GM19324 (cell line): Measurements from ENCODE around the gene PCYT2.

Experiments
- ATAC-seq: cut with Tn5 transposase; IDR thresholded peaks from one replicate; pipeline ENCODE4 v1.9.1; 2021; ENCODE audit warnings: mild to moderate bottlenecking, moderate library complexity; ENCODE audit not compliant: unreplicated experiment, low FRiP score

The PCYT2 gene

DNA sequence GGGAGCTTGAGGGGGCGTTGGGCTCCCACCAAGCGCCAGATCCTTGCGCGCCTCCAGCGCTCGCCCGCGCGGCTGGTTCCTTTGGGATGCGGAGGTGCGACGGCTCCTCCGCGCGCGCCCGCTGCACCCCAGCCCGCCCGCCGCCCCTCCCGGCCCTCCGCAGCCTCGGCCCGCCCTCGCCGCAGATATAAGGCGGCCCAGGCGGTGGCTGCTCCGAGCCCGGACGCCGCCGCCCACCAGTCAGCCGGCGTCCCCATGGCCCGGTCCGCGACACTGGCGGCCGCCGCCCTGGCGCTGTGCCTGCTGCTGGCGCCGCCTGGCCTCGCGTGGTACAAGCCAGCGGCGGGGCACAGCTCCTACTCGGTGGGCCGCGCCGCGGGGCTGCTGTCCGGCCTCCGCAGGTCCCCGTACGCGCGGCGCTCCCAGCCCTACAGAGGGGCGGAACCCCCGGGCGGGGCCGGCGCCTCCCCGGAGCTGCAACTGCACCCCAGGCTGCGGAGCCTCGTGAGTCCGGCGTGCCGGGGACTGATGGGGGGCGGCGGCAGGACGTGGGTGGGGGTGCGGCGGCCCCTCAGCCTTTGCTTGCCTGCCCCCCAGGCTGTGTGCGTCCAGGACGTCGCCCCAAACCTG is 9.1 kb downstream of the PCYT2 start, which contains the start of gene NPB:
Gene NPB (plus strand): TSS at position 216 of the 630 bp plus-strand sequence. CDS start 40 bp downstream, at position 256.
- no peak for ATAC-seq

DNA sequence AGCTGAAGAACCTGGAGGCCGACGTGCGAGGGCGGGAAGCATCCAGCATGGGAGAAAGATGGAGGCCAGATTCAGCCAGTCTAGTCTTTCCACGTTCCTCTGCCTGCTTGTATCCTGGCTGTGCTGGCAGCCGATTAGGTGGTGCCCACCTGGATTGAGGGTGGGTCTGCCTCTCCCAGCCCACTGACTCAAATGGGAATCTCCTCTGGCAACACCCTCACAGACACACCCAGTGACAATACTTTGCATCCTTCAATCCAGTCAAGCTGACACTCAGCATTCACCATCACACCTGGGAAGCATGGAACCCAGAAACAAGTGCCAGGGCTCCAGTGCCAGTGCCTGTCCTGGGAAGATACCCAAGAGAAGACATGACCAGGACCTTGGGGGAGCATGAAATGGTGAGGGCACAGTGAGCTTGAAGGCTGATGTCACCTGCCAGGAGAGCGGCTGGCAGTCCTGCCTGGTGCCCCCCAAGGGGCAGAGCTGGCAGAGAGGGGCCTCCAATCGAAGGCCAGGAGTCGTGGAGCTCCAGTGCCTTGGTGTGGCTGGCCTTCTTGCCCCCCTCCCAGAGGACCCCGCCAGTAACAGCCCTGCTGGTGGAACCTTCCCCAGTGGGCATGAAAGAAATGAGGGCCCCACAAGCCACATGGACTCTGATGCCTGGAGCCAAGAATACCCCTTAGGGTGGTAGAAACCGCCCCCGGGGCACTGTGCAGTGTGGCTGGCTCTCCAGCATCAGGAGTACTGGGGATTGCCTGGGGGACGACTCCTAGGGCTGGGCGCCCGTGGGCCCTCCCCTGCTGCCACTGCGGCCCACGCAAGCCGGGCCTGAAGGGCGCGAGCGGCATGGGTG is 9.8 kb downstream of the PCYT2 start:
- no peak for ATAC-seq

DNA sequence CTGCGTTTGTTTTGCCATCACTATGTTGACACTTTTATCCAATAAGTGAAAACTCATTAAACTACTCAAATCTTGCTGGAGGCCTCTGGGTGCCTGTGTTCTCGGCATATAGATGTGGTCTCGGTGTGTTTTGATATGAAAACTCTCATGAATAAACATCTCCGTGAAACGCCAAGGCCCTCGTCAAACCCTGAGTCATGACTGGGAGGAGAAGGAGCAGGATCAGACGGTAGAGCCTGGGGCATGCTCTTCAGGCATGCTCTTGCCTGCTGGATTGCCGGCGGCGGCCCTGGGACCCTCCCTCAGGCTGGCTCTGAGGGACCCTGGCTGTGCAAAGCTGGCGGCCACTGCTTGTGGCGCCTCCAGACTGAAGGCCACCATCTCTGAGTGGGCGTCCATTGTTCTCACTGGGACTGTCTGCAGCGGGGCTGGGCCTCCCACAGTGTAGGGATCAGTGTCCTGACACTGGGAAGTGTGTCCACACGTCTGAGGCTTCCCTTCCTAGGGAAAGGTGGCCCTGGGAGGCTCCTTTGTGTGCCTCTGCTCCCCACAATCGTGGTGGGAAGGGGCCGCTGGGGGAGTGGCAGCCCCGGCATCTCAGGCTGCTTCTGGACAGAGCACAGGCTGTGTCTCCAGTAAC is 10.9 kb downstream of the PCYT2 start:
- ATAC-seq: no peak

DNA sequence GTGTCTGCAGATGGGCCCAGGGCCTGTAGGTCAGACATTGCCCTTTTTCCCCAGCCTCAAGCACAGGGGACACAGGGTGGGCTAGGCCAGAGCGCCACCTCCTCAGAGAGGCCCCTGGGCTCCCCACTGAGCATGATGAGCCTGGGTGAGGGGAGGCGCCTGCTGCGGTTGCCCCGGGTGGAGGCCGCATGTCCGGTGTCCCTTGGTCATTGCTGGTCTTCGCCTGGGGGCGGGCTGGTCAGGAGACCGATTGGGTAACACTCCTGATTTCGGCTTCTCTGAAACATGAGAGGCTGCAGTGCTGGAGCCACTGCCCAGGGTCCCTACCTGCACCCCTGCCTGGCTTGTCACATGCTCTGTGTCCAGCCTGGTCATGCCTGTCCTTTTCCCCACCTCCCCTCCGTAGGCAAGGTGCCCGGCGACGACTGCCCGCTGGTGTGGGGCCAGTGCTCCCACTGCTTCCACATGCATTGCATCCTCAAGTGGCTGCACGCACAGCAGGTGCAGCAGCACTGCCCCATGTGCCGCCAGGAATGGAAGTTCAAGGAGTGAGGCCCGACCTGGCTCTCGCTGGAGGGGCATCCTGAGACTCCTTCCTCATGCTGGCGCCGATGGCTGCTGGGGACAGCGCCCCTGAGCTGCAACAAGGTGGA is 11.6 kb downstream of the PCYT2 start:
- ATAC-seq: no peak

DNA sequence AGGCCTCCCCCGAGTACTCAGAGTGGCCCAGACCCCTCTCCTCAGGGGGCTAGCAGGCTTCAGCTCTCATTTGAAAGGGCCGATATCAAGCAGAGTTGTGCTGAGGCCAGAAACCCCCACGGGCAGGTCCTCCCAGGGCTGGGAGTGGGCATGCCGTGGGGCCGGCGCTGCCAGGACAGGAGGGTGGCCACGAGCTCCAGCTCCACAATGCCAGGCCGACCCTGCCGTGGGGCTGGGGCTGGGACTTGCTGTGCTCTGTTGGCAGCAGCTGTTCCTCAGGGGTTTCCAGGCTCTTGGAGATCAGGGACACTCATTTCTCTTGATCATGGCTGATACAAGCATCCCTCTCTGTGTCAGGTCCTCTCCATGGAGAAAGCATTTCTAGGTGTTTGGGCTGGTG is 12.3 kb downstream of the PCYT2 start:
- ATAC-seq: no peak

DNA sequence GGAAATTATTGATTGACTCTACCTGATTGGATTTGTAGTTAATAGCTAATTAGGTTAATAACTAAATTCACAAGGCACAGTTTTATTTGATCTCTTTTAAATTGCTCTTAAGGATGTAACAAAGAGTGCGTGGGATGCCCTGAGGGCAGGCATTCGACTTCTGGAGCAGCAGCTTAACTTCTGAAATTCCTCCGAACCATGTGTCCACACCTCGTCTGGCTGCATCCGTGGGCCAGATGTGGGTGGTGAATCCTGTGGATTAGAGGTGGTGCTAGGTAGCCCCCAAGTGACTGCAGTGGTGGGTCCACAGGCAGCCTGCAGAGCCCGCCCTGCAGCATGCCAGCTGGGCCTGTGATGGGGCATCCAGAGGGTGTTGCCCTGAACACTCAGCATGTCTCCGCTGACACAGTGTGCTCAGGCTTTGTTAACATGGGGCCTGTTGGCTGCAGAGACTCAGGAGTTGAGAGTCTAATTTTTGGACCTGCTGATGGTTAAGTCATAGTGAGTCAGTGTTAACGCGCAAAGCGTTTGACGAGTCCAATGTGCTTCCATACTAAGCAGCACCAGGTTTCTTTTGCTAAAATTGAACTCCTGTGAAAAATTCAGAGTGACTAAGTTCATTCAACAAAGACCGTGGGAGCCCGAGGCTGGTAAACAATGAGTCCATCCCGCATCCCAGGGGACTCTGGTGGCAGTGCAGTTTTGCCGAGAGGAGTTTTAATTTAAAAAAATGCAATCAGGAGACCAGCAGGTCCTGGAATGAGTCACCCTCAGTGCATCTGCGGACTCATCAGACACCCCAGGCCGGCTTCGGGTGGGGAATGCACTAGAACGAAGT is 13.0 kb downstream of the PCYT2 start:
- ATAC-seq: no peak

DNA sequence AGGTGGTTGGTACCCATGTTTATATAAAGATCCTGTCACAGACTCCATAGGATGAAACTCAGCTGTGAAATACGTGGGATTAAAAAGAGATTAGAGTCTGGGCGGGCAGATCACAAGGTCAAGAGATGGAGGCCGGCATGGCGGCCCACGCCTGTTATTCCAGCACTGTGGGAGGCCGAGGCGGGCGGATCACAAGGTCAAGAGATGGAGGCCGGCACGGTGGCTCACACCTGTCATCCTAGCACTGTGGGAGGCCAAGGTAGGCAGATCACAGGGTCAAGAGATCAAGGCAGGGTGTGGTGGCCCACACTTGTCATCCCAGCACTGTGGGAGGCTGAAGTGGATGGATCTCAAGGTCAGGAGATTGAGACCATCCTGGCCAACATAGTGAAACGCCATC is 15.8 kb downstream of the PCYT2 start:
- no peak for ATAC-seq

DNA sequence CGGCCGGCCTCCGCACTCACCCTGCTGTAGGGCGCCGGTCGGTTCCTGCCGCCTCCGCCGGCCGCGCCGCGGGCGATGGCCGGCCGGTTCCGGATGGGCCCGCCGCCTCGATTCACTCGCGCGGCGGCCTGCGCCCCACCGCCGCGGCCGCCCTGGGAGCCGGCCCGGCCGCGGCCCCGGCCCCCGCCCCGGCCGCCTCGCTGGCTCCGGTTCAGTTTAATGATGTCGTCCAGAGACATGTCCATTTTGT is 20.0 kb downstream of the PCYT2 start:
- no peak for ATAC-seq

DNA sequence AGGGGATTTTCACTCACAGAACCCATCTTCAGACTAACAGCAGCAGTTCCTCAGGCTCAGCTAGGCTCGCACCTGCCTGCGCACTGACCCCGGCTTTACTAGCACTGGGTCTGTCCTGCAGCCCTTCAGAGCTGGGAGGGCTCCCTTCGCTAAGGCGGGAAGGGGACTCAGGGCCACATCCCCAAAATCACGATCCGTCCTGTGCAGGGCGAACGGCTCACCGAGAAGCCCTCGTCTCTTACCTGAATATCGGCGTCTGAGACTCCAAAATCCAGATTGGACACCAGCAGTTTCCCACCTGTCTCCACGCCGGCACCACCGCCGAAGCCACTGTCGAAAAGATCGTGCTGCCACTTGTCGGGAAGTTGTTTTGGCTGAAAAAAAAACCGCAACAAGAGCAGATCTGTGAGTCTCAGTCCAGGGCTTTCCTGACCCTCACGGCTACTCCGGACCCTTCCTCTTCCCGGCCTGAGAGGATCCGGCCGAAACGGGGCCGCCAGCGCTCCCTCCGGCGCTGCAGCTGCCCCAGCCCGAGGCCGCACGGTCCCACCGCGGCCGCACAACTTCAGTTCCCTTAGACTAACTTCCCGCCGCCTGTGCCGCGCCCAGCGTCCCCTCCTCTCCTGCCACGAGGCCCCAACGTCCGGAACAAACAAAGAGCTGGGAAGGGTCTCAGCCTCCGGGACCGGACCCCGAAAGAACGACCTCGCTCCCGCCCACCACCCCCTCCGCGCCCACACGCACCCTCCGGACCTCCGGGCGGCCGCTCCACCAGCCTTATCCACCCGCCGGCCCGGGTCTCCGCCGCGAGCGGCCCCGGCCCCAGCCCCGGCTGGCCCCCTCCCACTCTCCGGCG is 20.5 kb downstream of the PCYT2 start:
- ATAC-seq: peak; percentile 15

DNA sequence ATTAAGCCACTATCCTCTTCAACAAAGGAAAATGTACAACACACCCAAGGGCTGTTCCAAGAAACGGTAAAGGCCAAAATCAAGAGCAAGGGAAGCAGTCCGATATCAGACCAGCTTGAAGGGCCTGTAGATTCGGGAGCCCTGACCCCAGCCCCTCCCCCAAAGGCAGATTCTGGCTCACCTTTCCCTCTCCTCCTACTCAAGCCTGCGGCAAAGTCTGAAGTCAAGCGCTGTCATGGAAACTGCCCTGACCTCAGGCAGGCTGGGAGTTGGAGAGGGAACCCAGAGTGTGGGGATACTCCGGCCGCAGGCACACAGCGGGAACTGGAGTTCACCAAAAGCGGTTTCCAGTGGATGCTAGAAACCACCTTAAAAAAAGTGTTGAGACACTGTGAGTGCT is 21.6 kb downstream of the PCYT2 start:
- no peak for ATAC-seq

DNA sequence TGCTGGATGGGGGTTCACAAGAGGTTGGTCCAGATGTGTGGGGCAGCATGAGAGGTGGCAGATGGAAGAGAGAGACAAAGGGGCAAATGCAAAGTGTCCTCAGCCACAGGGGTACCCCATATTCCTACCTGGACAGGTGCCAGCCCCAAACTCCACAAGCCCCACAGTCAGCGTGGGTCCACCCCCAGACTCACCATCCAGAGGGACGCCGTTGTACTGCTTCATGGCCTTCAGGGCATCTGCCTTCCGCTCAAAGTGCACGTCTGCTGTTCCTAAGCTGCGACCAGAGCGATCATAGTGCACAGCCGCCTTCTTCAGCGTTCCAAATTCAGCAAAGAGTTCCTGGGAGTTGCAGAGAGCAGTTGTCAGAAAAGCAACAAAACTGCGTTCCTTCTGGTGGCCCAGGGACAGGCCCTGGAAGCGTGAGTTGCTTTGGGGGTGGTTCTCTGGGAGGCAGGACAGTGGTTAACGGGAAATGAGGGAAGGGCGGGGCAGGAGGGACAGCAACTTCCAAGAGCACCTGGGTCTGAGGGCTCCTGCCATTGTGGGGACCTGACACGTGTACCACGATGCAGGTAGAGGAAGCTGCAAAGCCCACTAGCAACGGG is 22.1 kb downstream of the PCYT2 start:
- ATAC-seq: no peak

DNA sequence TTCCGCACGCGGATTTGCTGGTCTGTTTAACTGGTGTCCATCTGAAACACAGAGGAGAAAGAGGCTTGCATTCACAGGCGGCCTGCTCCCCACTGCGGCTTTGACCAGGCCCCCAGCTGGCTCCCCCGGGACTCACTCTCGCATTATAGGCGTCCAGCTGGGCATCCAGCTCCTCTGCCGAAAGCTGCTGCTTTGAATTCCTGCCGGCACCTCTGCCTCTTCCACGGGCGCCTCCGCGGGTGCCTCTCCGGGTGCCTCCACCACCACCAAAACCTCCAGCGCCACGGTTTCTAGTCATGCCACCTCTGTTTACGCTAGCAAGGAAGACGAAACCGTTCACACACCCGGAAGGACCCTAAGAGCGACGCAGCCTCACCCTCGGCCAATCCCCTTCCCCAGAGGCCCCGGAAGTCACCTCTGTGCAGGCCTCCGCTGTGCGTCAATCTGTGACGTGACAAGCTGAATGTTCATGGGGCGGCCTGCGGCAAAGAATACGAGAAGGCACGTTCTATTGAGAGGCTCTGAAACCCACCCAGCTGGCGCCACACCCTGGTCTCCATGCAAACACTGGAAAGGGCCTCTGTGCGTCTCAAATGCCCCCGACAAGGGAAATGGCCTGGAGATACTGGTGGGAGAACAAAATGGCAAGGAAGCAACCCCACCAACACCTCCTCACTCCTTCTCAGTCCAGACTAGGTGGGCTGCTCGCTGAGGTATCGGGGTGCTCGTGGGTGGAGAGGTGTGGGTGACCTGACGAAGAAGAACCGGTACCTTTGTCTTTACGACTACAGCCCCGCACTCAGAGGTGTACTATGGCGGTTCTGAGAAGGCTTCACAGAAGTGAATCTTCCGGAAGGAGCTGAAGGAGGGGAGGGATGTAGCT is 22.9 kb downstream of the PCYT2 start:
- ATAC-seq: no peak

DNA sequence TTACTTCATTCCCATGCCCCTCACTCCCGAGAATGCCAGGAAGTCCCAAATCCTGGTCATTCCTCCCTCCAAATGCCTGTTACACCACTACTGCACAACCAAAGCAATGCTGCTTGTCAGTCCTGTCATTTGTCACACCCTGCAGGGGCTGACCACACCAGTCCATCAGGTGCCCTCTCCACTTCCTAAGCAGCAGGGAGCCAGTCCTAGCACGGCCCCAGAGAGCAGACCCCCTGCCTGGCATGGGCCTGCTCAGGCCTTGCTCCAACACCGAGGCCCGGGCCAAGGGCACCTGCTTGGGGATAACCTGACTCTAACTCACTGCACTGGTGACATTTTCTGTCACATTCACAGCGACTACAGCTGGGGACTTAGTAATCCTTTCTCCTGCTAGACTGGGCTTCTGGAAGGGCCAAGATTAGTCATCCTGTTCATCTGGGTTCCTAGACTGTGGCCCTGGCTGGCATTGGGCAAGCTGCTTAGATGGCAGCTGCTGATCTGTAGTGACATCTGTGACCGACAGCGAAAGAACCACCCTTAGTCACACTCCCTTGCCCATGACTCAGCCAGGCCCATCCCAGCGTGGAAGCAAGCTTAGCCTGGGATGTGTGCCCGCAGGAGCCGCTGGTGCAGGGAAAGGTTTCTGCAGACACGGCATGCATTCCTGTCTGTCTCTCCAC is 25.2 kb downstream of the PCYT2 start:
- no peak for ATAC-seq

DNA sequence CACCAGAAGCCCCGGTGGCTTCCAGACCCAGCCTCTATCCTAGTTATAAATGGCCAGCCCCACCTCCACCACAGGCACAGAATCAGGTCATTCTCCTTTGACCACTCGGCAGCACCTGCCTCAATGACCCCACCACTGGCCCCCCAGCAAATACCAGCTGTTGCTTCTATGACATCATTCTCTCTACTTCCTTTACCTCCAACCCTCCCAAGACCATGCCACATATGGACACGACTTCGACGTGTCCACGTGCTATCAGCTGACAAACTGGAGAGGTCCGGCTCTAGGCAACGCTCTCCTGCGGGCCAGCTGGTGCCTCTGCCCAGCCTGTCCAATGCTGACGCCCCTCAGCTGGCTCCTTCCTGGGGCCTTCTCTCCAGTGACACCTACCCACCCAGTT is 25.7 kb downstream of the PCYT2 start:
- ATAC-seq: no peak

DNA sequence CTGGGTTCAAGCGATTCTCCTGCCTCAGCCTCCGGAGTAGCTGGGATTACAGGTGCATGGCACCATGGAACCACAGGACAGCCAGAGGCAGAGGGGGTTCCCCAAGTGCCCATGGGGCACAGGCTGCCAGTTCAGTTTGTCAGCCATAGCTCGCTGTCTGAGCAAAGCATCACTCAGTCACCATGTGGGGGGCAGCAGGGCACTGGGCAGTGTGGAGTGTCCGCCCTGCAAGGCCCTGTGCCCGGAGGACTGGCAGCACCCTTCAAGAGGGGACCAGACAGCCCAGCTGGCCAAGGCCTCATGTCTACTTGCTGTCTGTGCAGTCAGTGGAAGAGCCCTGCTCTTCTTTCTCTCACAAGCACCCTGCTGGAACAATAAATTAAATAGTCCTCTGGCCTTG is 26.2 kb downstream of the PCYT2 start:
- ATAC-seq: no peak

DNA sequence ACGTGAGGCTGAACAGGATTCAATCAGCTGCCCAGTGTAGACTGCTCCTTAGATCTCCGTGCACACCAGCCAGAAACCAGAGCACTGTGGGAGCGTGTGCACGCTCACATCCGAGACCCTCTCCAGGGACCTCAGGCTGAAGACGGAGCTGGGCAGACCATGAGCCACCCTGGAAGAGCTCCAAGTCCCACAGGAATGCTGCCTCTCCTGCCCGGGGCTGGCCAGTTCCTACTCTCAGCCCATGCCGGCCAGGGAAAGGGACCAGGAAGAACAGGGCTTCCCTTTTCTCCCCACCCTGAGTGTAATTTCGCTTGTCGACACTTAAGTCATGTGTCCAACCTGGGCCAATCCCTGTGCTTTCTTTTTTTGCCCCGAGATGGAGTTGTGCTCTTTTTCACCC is 26.7 kb downstream of the PCYT2 start:
- ATAC-seq: no peak

DNA sequence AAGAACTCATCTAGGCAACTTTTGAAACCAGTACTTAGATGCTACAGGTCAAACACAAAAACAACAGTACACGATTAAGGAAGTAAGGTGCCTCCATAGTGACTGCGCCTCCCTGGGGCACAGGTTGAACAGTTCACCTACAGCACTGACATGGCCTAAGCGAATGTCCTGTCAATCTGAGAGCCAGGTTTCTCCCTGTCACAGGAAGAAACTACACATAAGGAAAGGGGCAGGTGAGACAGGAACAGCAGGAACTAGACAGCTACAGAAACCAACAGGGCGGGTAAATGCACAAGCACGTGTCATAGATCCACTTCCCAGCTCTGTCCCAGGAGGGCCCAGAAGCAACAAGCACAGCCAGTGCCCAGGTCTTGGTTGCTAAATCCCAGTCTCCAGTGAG is 32.1 kb downstream of the PCYT2 start:
- no peak for ATAC-seq

DNA sequence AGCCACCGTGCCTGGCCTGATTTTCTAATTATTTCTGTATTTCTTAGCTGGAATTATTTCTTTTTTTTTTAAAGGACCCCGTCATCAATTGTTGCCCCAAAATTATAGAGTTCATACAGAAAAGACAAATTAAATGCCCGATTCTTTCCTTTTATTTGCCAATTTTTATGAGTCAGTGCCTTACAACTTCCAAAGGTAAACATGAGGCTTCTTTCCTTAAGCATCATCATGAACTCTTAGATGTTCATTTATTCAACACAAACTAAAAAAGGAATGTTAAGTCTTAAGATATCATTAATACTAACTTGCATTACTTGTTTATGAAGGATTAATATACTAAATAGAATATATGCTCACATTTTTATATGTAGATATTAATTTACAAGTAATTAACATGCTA is 32.9 kb downstream of the PCYT2 start:
- no peak for ATAC-seq
